COLO668 (cell line): ENCODE results near the gene SLC12A2.

Source experiments
- DNase-seq: peaks from one replicate; lab custom pipeline; 2025; ENCODE audit not compliant: unreplicated experiment; lab: John Stamatoyannopoulos, UW

SLC12A2 gene

GRCh38 chr5:128224336-128224735 is 140.8 kb downstream of the SLC12A2 start:
- DNase-seq, result no peak

DNA sequence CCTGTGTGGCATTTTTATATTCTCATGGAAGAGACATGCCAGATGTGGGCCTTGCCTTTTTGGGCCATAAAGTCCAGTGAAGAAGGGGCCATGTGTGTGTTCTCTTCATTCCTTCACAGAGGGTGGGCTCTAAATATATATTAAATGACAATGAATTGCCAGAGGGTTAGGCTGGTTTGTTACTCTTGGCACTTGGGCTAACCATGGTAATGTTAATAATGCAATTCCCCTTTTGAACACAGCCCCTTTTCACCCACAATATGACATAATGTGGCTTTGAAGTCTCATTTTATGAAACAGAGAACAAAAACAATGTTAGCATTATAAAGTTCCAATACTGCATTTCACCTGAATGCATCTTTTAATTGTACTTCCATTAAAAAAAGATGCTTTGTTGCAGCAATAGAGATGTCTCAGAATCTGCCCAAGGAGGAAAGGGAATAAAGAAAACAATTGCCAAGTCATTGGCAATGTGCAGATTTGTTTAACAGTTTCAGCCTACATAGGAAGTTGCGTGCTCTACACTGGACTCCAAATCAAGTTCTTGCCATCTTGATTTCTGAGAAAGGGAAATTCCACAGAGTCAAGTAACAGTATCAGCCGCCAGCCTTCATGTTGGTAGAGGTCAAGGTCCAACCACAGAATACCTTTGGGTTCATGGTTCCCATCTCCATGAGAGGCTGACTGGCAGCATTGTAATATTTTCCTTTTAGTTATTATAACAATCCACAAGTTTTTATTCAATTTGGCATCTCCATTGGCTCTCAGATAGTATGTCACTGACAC is 141.9 kb downstream of the SLC12A2 start:
- no peak for DNase-seq

DNA sequence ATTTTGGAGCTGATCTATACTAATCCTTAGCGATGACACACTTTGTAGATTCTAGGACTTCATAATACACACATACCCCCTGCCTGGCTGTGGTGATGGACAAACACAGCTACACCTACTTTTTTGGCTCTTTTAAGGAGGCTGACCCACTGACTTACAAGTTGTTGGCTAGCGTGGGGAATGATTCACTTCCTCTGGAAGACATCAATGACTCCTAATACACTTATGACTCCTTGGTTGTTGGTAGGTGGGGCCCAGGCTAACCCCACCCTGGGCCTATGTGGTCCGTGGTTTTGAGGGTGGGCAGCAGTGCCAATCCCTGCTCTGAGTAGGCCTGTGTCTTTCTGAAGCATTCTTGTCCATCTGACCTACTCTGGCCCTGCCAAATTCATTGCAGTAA is 144.4 kb downstream of the SLC12A2 start:
- no peak for DNase-seq

DNA sequence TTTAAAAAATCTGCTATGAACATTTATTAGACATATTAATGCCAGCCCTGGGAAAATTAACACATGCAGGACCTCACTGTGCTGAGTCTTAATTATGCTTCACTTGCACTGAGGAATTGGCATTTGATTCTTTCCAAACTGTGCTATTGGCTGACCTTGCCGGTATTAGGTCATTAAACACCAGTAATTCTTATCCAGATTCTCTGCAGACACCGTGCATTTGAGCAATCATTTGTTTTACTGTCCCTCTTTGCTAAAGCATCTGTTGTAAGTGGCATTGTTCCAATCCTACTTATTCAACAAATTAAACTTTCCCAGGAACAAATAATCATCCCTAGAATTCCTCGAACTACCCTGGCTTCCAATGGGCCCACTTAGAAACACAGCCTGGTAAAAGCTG is 145.0 kb downstream of the SLC12A2 start:
- no peak for DNase-seq

DNA sequence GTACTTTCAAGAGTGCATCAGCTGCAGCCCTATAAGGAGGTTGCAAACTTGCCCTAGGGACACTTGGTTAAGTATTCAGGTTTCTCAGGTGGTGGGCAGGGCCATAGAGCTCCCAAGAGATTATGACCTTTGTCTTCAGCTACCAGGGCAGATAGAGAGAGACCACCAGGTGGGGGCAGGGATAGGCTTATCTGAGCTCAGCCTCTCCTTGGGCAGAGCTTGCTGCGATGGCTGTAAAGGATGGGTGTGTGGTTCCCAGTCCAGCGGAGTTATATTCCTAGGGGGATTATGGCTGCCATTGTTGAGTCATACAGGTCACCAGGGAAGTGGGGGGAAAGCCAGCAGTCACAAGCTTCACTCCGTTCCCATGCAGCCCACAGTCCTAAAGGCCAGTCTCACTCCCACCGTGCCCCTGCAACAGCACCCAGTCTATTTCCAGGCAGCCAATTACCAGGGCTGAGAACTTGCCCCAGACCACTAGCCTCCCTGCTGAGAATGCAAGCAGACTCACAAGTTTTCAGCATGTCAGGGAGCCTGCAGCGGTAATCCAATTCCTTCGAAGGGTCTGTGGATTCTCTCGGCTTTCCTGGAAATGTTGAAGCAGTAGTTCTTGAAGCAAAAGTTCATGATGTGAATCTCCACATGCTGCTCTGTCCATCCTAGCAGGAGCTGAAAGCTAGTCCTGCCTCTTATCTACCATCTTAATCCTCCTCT is 151.5 kb downstream of the SLC12A2 start:
- no peak for DNase-seq

GRCh38 chr5:128236334-128236733 is 152.8 kb downstream of the SLC12A2 start:
- no peak for DNase-seq

DNA sequence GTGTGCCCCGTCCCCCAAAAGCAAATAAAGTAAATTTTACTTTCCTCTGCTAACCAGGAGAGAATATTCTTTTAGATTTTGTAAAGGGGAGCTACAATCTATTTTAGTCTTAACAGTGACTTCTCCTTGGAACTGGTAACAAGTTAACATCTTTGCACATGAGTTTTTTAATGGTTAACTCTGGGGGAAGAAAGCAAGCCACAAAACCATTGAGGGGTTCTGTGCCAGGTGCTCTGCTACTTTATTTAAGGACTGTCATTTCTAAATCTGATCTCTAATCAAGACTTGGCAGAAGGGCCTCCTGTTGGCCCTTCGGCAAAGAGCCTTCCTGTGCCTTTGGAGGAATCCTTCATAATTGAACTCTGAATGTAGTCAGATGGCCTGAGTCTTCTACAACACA is 153.4 kb downstream of the SLC12A2 start:
- no peak for DNase-seq

- DNase-seq, result no peak
These were observed 154.0 kb downstream of the SLC12A2 start for GRCh38 chr5:128237546-128237945.
